Kasumi-1 (cell line): ENCODE results near the gene LGALS7B.
"Not testable (repeated sequence)": the region's sequence is repeated elsewhere in the genome, so short reads cannot be mapped to it uniquely, and the experiment has no call there.

ENCODE experiments used
- DNase-seq, 2 experiments: peaks; one replicate each; lab custom pipeline; 2025; lab: John Stamatoyannopoulos, UW

The LGALS7B gene

DNA sequence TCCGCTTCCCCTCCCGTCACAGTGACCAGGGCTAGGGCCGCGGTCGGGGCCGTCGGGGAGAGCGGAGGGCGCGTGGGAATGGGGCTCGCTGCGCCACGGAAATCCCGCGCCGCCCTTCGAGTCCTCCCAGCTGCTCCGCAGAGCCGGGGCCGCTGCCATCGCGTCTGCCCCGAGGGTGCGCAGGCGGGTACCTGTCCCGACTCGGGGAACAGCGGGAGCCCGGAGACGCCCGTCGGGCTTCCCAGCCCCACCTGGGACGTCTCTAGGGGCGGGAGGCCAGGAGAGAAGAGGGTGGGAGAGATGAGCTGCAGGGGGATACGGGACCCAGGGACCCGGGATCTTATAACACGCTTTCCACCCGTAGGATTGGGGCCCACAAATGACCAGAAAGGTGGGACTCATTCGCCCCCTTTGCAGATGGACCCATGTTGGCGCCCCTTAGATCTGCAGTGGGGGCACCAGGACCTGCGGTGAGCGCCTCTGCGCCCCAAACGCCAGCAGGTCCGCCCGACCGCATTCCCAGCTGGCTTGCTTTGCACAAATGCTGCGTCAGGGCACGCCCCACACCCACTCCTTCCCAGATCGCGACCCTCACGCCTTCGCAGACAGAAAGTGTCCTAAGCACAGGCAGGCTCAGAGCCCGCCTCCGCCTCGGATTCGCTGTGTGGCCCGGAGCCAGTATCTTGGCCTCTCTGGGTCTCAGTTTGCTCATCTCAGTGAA is 18.6 kb upstream of the LGALS7B start:
- DNase-seq: not testable (repeated sequence)

- DNase-seq: not testable (repeated sequence)
These were observed 18.1 kb upstream of the LGALS7B start for GRCh38 chr19:38770949-38771275.

GRCh38 chr19:38771569-38771968 is 17.4 kb upstream of the LGALS7B start:
- DNase-seq: not testable (repeated sequence)

DNA sequence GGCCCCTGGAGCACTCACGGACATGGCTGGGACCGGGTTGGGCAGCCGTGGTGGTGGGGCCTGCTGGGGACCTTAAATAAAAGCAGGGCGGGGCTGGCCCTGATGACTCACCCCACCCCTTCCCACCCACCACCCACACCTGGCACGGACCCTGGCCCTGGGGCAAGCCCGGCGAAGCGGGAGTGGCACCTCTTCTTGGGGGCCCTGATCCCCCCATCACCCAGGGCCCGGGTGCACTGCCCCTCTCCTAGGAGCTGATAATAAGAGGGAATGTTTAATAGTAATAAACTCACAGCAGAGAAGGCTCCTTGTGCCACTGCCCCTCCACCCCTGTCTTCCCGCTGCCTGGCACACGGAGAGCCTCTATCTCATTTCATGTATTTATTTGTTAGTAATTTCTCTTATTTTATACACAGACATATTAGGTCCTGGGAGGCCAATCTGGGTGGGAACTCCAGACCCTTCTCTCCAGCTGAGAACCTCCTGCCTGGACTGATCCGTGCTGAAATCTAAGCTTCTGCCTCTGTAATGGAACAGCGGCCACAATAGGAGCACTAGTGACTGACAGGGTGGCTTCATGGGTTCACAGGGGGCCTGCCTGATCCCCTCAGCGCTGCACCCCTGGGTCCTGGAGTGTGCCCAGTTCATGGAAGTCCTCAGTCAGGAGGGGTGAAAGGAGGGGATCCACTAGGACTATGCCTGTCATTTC is 15.4 kb upstream of the LGALS7B start, which contains the start of gene LGALS7:
Gene LGALS7 (minus strand): TSS at position 49 of the 709 bp plus-strand sequence. CDS start 25 bp downstream, at position 24.
- DNase-seq: no peak

DNA sequence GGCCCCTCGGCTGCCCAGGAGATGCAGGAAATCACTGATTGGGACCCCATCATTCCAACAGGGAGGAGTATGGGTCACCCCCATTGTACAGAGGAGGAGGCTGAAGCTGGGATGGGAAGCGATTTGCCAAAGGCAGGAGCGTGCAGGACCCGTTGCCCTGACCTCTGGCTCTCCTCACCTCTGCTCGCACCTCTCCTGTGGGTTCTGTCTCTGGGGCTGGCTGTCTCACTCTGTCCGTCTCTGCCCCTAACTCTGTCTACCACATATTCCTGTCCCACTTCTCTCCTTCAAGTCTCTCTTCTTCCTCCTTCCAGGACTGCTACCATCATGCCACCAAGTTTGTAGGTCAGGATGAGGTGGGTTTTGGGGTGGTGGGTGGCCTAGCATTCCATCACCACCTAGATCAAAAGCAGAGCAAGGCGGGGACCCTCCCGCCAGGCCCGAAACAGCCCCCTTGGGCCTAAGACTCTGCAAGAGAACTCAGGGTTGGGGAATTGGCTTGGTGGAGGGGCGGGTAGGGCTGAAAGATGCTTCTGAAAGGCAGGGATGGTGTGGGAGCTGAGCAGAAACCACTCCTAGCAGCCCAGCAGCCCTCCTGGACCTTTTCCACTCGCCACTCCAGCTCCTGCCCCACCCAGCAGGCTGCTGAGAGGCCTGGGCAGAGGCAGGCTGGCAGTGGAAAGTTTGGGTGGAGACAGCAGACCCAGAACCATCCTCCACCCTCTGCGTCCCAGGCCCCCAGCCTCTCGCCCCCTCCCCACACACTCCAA is 14.6 kb upstream of the LGALS7B start:
- DNase-seq: no peak

DNA sequence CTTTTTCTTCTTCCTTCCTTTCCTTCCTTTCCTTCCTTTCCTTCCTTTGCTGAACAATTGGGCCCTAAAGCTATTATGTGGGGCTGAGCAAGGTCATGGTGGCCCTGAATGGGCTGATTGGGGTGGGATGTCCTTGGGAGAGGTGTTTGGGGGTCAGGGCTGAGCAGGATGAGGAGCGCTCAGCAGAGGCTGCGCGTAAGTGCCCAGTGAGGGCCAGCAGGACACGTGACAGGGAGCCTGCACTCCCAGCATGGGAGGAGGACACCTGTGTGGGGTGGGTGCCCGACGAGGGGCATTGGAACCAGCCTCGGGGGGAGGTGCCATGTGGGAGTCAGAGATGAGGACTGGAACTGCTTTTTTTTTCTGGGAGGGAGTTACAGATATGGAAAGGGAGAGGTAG is 10.3 kb upstream of the LGALS7B start:
- DNase-seq: no peak

GRCh38 chr19:38780443-38780842 is 8.6 kb upstream of the LGALS7B start:
- no peak for DNase-seq

- no peak for DNase-seq
These were observed 7.9 kb upstream of the LGALS7B start for GRCh38 chr19:38781058-38781457.

DNA sequence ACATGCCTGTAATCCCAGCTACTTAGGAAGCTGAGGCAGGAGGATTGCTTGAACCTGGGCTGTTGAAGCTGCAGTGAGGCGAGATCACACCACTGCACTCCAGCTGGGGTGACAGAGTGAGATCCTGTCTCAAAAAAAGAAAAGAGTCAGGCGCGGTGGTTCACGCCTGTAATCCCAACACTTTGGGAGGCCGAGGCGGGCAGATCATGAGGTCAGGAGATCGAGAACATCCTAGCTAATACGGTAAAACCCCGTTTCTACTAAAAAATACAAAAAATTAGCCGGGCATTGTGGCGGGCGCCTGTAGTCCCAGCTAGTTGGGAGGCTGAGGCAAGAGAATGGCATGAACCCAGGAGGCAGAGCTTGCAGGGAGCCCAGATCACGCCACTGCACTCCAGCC is 6.8 kb upstream of the LGALS7B start:
- not testable (repeated sequence) for DNase-seq

- DNase-seq: no peak
These were observed 4.8 kb upstream of the LGALS7B start for GRCh38 chr19:38784224-38784623.

DNA sequence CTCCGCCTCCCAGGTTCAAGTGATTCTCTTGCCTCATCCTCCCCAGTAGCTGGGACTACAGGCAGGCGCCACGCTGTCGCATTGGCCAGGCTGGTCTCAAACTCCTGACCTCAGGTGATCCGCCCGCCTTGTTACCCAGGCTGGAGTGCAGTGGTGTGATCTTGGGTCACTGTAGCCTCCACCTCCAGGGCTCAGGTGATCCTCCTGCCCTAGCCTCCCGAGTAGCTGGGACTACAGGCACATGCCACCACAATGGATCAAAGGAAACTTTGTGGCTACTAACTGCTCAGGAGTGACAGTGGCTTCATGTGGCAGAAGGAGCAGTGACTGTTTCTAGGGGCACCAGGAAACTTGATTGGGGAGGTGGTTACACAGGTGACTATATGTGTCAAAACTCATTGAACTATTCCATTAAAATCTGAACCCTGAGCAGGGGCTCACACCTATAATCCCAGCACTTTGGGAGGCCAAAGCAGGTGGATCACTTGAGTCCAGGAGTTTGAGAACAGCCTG is 3.8 kb upstream of the LGALS7B start:
- no peak for DNase-seq

DNA sequence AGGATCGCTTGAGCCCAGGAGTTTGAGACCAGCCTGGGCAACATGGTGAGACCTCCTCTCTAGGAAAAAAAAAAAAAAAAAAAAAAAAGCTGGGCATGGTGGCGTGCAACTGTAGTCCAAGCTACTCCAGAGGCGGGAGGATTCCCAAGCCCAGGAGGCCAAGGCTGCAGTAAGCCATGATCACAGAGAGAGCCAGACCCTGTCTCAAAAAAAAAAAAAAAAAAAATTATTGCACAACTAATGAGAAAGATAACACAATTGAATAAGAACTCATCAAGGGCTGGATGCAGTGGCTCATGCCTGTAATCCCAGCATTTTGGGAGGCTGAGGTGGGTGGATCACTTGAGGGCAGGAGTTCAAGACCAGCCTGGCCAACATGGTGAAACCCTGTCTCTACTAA is 2.9 kb upstream of the LGALS7B start:
- not testable (repeated sequence) for DNase-seq

- DNase-seq: no peak
These were observed 2.3 kb upstream of the LGALS7B start for GRCh38 chr19:38786572-38787265.

DNA sequence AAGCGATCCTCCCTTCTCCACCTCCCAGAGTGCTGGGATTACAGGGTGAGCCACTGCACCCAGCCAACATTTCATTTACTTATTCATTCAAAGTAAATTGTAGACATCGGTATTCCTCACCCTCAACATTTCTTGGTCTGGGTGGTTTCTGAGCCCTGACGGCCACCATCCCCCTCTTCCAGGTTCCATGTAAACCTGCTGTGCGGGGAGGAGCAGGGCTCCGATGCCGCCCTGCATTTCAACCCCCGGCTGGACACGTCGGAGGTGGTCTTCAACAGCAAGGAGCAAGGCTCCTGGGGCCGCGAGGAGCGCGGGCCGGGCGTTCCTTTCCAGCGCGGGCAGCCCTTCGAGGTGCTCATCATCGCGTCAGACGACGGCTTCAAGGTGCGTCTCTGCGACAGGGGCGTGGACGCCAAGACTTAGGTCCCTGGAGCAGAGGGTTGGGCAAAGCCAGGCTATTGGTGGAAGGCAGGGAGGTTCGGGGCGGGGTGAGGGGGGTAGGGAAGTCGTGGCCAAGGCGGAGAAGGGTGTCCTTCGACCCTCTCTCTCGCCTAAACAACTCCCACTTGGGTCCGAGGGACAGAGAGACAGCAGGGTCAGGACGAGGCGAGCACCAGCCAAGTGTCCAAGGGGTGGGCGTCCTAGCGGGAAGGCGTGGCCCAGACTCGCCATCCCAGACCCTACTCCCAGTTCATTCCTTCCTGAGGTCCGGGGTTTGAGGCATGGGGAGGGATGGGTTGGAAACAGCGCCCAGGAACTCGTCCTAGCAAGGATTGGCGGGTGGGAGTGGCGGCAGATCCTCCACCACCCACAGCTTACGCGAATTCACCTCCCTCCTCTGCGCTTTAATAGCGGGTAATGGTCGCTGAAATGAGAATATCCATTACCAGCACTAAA is 1.8 kb downstream of the LGALS7B start:
- not testable (repeated sequence) for DNase-seq

GRCh38 chr19:38791451-38792064 is 2.6 kb downstream of the LGALS7B start:
- DNase-seq: not testable (repeated sequence)

- no peak for DNase-seq
These were observed 3.5 kb downstream of the LGALS7B start for GRCh38 chr19:38792250-38793111.

- DNase-seq: no peak
These were observed 4.2 kb downstream of the LGALS7B start for GRCh38 chr19:38793177-38793576.

DNA sequence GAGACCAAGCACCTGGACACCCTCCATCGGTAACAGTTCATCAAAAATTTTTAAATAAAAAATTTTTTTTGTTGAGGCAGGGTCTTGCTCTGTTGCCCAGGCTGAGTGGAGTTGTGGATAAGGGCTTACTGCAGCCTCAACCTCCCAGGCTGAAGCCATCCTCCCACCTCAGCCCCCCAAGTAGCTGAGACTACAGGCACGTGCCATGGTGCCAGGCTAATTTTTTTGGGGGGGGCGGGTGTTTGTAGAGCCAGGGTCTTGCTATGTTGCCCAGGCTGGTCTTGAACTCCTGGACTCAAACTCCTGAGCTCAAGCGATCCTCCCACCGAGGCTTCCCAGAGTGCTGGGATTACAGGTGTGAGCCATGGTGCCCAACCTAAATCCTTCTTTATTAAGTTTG is 4.7 kb downstream of the LGALS7B start:
- no peak for DNase-seq

- no peak for DNase-seq
These were observed 6.5 kb downstream of the LGALS7B start for GRCh38 chr19:38795549-38795948.
